Measurements from ENCODE around the gene LYPD6B.

Gene LYPD6B

DNA sequence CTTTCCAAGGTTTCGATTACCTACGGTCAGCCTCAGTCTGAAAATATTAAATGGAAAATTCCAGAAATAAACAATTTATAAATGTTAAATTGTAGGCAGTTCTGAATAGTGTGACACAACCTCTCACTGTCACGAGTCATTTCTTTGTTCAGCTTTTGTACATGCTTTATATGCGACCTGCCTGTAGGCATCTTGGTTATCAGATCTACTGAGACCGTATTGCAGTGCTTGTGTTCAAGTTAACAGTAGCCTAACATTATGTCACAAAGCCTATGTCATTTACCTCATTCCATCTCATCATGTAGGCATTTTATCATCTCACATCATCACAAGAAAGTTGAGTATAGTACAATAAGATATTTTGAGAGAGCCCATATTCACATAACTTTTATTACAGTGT lies 77.3 kb downstream of the LYPD6B start:
- no peak overlapping the region for H3K4me2 ChIP-seq
- H3K36me3 ChIP-seq (ENCODE audit: insufficient read depth): no peaks in the 10 kb centered on the region; the same call in 1 of the 2 replicates
- no peaks in the 10 kb centered on the region for H3K27me3 ChIP-seq (ENCODE audit: insufficient read depth, low read depth)
- TF ChIP-seq, protein P1, sequence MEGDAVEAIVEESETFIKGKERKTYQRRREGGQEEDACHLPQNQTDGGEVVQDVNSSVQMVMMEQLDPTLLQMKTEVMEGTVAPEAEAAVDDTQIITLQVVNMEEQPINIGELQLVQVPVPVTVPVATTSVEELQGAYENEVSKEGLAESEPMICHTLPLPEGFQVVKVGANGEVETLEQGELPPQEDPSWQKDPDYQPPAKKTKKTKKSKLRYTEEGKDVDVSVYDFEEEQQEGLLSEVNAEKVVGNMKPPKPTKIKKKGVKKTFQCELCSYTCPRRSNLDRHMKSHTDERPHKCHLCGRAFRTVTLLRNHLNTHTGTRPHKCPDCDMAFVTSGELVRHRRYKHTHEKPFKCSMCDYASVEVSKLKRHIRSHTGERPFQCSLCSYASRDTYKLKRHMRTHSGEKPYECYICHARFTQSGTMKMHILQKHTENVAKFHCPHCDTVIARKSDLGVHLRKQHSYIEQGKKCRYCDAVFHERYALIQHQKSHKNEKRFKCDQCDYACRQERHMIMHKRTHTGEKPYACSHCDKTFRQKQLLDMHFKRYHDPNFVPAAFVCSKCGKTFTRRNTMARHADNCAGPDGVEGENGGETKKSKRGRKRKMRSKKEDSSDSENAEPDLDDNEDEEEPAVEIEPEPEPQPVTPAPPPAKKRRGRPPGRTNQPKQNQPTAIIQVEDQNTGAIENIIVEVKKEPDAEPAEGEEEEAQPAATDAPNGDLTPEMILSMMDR (conservative IDR thresholded peaks at IDR 0.05; ENCODE audit: low read depth, low read length): no peak
- no peak overlapping the region for H3K9ac ChIP-seq
- no peaks in the 10 kb centered on the region for H3K4me1 ChIP-seq (ENCODE audit: low read depth, poor library complexity, severe bottlenecking)
- H3K27ac ChIP-seq: no peak overlapping the region
- no peak overlapping the region for H3K4me3 ChIP-seq (IDR thresholded peaks at IDR 0.05; ENCODE audit: insufficient read depth, low read depth, low read length)
- H2AFZ ChIP-seq (ENCODE audit: low read depth): no peak overlapping the region
- no peaks in the 10 kb centered on the region for H4K20me1 ChIP-seq (ENCODE audit: insufficient read depth)
- no peaks in the 10 kb centered on the region for H3K79me2 ChIP-seq (ENCODE audit: insufficient read depth, low read depth)

DNA sequence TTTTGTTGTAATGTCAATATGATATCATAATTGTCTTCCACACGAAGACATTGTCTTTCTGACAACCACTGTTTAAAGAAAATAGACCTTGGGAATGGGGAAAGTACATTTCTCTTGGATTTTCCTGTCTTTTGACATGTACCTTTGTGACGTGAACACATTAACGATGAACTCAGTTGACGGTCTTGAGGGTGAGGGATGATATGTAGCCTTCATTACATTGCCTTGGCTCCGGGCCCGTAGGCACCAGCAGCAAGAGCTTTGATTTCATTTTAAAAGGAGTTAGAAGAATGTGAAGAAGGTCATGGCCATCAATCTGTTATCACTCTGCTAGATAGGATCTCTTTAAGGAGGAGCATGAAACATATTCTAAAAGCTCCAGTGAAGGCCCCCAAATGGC lies 80.9 kb downstream of the LYPD6B start:
- Histone ChIP-seq H3K27ac (no peak overlapping the region), H3K79me2 (ENCODE audit: insufficient read depth, low read depth) (no peaks in the 10 kb centered on the region), H3K27me3 (ENCODE audit: insufficient read depth, low read depth) (no peaks in the 10 kb centered on the region), H2AFZ (ENCODE audit: low read depth) (no peak overlapping the region), H4K20me1 (ENCODE audit: insufficient read depth) (no peaks in the 10 kb centered on the region), H3K4me2 (no peak overlapping the region), H3K4me3 (IDR thresholded peaks at IDR 0.05; ENCODE audit: insufficient read depth, low read depth, low read length) (no peak overlapping the region), H3K9ac (no peak overlapping the region), H3K4me1 (ENCODE audit: low read depth, poor library complexity, severe bottlenecking) (no peaks in the 10 kb centered on the region), H3K36me3 (ENCODE audit: insufficient read depth) (no peaks in the 10 kb centered on the region)
- TF ChIP-seq, protein P1 (conservative IDR thresholded peaks at IDR 0.05; ENCODE audit: low read depth, low read length): no peak

DNA sequence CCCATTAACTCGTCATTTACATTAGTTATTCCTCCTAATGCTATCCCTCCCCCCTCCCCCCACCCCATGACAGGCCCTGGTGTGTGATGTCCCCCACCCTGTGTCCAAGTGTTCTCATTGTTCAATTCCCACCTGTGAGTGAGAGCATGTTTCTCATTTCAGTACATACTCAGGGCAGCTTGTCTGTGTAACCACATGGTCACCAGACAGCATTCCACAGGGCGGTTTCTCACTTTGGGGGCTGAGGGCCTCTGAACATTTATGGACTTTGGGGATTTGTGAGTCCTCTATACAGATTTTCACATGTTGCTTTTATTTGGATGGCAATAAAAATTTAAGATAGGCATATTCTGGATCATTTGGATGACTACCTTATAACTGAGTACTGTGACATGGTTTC lies 84.0 kb downstream of the LYPD6B start:
- Histone ChIP-seq H3K4me1 (ENCODE audit: low read depth, poor library complexity, severe bottlenecking) (no peaks in the 10 kb centered on the region), H3K27me3 (ENCODE audit: insufficient read depth, low read depth) (no peaks in the 10 kb centered on the region), H3K36me3 (ENCODE audit: insufficient read depth) (no peaks in the 10 kb centered on the region), H3K9ac (no peak overlapping the region), H3K27ac (no peak overlapping the region), H3K4me3 (IDR thresholded peaks at IDR 0.05; ENCODE audit: insufficient read depth, low read depth, low read length) (no peak overlapping the region), H3K79me2 (ENCODE audit: insufficient read depth, low read depth) (no peaks in the 10 kb centered on the region), H4K20me1 (ENCODE audit: insufficient read depth) (no peaks in the 10 kb centered on the region), H3K4me2 (no peak overlapping the region), H2AFZ (ENCODE audit: low read depth) (no peak overlapping the region)
- TF ChIP-seq, protein P1 (conservative IDR thresholded peaks at IDR 0.05; ENCODE audit: low read depth, low read length): no peak

DNA sequence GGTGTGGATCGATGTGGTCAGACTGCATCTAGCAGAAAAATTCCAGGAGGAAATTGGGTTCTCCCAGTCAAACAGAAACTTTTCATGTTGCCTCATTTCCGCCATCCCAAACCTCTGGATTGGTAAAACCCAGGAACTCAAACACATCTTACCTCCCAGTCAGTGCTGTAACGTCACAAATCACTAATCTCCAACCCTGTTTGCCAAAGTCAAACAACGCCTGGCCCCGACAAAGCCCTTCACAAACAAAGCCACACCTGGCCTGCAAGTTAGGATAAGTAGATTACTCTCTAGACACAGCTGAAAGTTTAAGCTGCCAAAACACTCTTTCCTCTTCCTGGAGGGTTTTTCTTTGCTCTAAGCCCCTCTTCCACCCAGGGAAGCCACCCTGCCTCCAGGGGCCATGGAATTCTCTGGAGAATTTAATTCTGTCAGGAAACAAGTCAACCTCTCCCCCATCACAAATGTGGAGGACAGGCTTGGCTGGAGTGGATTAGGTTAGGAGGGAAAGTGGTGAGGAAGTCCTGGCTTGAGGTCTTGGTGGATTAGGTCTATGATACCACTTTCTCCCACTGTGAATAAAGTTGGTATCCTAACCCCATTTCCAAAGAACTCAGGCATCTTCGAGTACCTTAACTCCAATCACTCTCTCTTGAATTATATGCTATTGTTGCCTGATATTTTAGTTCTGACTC lies 86.7 kb downstream of the LYPD6B start:
- Histone ChIP-seq H2AFZ (ENCODE audit: low read depth) (no peak overlapping the region), H3K27me3 (ENCODE audit: insufficient read depth, low read depth) (no peaks in the 10 kb centered on the region), H3K36me3 (ENCODE audit: insufficient read depth) (no peaks in the 10 kb centered on the region), H3K79me2 (ENCODE audit: insufficient read depth, low read depth) (no peaks in the 10 kb centered on the region), H3K4me2 (no peak overlapping the region), H3K27ac (no peak overlapping the region), H3K9ac (no peak overlapping the region), H4K20me1 (ENCODE audit: insufficient read depth) (no peaks in the 10 kb centered on the region), H3K4me1 (ENCODE audit: low read depth, poor library complexity, severe bottlenecking) (no peaks in the 10 kb centered on the region), H3K4me3 (IDR thresholded peaks at IDR 0.05; ENCODE audit: insufficient read depth, low read depth, low read length) (no peak overlapping the region)
- TF ChIP-seq, protein P1 (conservative IDR thresholded peaks at IDR 0.05; ENCODE audit: low read depth, low read length): no peak

All from KMS-11 (cell line).